NCI-H1105 (cell line): ENCODE results near the gene SLC12A8.

Source experiments
- DNase-seq: peaks from one replicate; lab custom pipeline; 2025; lab: John Stamatoyannopoulos, UW

Gene SLC12A8

GRCh38 chr3:125154110-125154509 lies 58.4 kb downstream of the SLC12A8 start:
- no peak for DNase-seq

- no peak for DNase-seq
Observed at GRCh38 chr3:125152951-125153350, 59.6 kb downstream of the SLC12A8 start.

- no peak for DNase-seq
Observed at GRCh38 chr3:125151916-125152315, 60.6 kb downstream of the SLC12A8 start.

GRCh38 chr3:125151442-125151817 lies 61.1 kb downstream of the SLC12A8 start:
- no peak for DNase-seq

GRCh38 chr3:125150525-125151441 lies 61.8 kb downstream of the SLC12A8 start:
- DNase-seq = peak; percentile 5

GRCh38 chr3:125149462-125149861 lies 63.1 kb downstream of the SLC12A8 start:
- no peak for DNase-seq

GRCh38 chr3:125148836-125149235 lies 63.7 kb downstream of the SLC12A8 start:
- DNase-seq = no peak

GRCh38 chr3:125148016-125148812 lies 64.3 kb downstream of the SLC12A8 start:
- no peak for DNase-seq

GRCh38 chr3:125147491-125147820 lies 65.1 kb downstream of the SLC12A8 start:
- DNase-seq = no peak

- no peak for DNase-seq
Observed at GRCh38 chr3:125146626-125147490, 65.7 kb downstream of the SLC12A8 start.

GRCh38 chr3:125145751-125146475 lies 66.6 kb downstream of the SLC12A8 start:
- no peak for DNase-seq

GRCh38 chr3:125144653-125145314 lies 67.8 kb downstream of the SLC12A8 start:
- DNase-seq = no peak

- DNase-seq = peak; percentile 32
Observed at GRCh38 chr3:125143982-125144652, 68.4 kb downstream of the SLC12A8 start.

GRCh38 chr3:125143538-125143937 lies 69.0 kb downstream of the SLC12A8 start:
- DNase-seq = no peak

GRCh38 chr3:125142940-125143339 lies 69.6 kb downstream of the SLC12A8 start:
- no peak for DNase-seq

GRCh38 chr3:125142420-125142778 lies 70.1 kb downstream of the SLC12A8 start:
- no peak for DNase-seq

GRCh38 chr3:125141596-125142419 lies 70.7 kb downstream of the SLC12A8 start:
- DNase-seq = no peak

- no peak for DNase-seq
Observed at GRCh38 chr3:125140818-125141595, 71.5 kb downstream of the SLC12A8 start.
